Urinary bladder (tissue), 4 donors: ENCODE results near the gene C17orf113. TPM values are rescaled to one million over a fixed set of nuclear protein-coding genes. Genes with fewer than 3 reads are reported as not detected.
"Not testable (repeated sequence)": the region's sequence is repeated elsewhere in the genome, so short reads cannot be mapped to it uniquely, and the experiment has no call there.

Source experiments
- DNase-seq: peaks from one replicate; pipeline ENCODE4 v3.0.0-alpha.2; 2015; ENCODE audit errors: extremely low spot score
- H3K27ac ChIP-seq: one replicate; pipeline ENCODE4 v1.5.1; 2013; ENCODE audit warnings: low read depth, mild to moderate bottlenecking, moderate library complexity
- H3K36me3 ChIP-seq: one replicate; pipeline ENCODE4 v1.6.1; 2013; ENCODE audit warnings: mild to moderate bottlenecking, moderate library complexity; ENCODE audit not compliant: insufficient read depth
- H3K4me1 ChIP-seq: one replicate; pipeline ENCODE4 v1.6.1; 2013; ENCODE audit warnings: mild to moderate bottlenecking, moderate library complexity; ENCODE audit not compliant: insufficient read depth
- H3K4me3 ChIP-seq: one replicate; pipeline ENCODE4 v1.5.1; 2013; ENCODE audit warnings: low read depth, low read length
- WGBS: extraction: QIAGEN DNeasy Blood & Tissue Kit; methylation state at CpG from one replicate; pipeline ENCODE4 v1.1.7; 2013; 5-methylcytosine and 5-hydroxymethylcytosine counted together
- polyA plus RNA-seq: library from polyadenylated mRNA; stranded (reverse); fragments of 200-250 nt; gene quantifications from one replicate; pipeline ENCODE4 v1.2.3, GENCODE V29; 2013
- total RNA-seq: library from RNA; depleted of rRNA; stranded (reverse); fragments of >200 nt; gene quantifications from one replicate; pipeline ENCODE4 v1.2.3, GENCODE V29; 2014
- donor health status: healthy with polysubstance abuse.
- donor health status: healthy.

C17orf113 gene
- total and polyA plus RNA-seq, 2 donors = 0.95 to 1.5 TPM

DNA sequence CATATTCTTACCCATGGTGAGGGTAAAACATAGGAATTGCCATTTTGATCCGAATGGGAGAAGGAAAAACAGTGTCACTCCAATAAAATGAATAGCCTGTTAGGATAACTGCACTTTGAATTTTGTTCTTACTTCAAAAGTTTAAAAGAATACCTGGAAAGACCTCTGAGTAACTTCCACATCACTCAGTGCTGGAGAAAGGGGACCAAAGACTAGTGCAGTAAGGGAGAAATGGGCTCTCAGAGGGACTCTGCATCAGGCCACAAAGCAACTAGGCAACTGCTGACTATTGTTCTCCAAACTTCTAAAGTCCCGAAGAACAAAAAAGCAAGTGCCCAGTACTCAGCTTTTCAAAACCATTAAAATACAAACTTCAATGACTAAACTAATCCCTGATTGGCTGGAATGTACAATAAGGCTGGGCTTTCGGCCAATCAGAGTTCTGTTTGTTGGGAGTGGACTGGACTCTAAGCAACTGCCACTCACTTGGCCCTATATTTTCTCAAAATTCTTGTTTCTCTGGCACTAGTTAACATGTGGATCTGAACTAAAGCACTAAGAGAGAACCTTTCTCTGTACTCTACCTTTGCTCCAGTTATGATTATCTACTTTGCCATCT, 39.4 kb downstream of the C17orf113 start:
- no peak overlapping the region for H3K27ac ChIP-seq
- 94% methylated on average over 3 of the region's 3 CpGs for WGBS
- no peak for DNase-seq
- H3K4me3 ChIP-seq = no peak overlapping the region
- H3K4me1 ChIP-seq = no peaks in the 10 kb centered on the region
- no peaks in the 10 kb centered on the region for H3K36me3 ChIP-seq

DNA sequence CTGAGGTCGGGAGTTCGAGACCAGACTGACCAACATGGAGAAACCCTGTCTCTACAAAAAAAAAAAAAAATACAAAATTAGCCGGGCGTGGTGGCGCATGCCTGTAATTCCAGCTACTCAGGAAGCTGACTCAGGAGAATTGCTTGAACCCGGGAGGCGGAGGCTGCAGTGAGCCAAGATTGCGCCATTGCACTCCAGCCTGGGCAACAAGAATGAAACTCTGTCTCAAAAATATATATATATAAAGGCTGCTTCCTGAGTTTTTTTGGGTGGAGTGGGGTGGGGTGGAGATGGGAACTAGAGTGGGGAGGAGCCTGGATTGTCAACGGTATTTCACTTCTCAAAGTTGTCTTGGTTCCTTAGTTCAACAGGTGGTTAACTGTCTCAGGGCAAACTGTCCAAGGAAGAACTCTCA, 40.1 kb downstream of the C17orf113 start:
- H3K36me3 ChIP-seq, DNase-seq, H3K27ac ChIP-seq, H3K4me3 ChIP-seq, H3K4me1 ChIP-seq: not testable (repeated sequence)
- 70% methylated on average over 9 of the region's 9 CpGs for WGBS

DNA sequence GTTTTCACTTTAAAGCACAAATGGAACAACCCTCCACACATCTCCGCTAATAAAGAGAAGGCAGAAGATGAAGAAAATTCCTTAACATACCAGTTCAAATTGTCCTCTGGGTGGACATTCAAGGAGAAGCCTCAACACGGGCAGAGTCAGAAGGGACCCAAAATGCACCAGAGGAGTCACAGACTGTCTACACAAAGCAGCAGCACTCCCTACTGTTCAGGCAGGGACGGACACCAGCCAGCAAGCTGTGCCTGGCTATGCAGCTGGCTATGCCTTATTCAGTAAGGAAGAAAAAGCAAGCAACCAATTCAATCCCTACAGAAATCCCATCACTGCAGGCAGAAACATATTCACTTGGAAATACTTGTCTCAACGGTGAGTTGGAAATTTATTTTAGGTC, 41.2 kb downstream of the C17orf113 start:
- Histone ChIP-seq H3K36me3 (no peaks in the 10 kb centered on the region), H3K27ac (no peak overlapping the region), H3K4me3 (no peak overlapping the region), H3K4me1 (no peaks in the 10 kb centered on the region)
- no peak for DNase-seq
- 83% methylated on average over 4 of the region's 4 CpGs for WGBS

DNA sequence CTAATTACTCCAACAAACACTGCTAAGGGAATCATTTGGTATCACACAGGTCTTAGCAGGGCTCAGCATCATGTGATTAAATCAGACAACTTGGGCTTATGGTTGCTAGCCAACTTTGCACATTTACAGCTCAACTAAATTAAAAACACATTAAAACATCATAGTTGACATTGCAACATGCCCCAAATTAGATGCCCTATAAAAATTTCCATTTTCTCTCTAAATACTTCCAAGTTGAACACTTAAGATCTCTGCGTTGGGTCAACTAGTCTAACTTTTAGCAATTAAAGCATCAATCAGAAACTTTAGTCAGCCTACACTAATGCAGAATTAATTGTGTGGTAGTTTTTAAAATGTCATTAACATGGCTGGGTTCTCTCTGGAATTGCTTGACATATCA, 45.2 kb downstream of the C17orf113 start:
- Histone ChIP-seq H3K4me1 (no peaks in the 10 kb centered on the region), H3K36me3 (no peaks in the 10 kb centered on the region), H3K27ac (no peak overlapping the region), H3K4me3 (no peak overlapping the region)
- DNase-seq = no peak
- 74% methylated on average over 1 of the region's 1 CpG for WGBS

DNA sequence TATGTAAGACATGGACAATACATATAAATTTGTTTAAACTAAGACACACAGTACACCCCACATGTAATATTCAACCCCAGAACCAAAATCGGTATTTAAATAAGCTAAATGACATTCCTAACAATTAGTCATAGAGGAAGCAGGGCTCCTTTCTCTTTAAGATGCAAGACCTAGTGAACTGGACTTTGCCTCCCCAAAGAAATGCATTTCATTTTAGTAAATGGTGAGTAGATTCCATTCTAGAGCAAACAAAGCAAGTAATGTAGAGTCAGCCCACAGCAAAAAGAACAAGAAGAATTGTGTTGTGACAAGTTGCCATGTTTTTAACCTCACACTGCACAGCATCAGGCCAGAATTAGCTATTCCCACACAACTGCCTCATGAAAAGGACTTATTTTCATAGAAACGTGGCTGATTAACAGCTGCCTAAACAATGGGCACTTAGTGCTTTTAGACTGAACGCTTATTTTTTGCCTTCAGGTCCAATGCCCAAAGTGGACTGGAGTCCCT, 47.6 kb downstream of the C17orf113 start:
- 82% methylated on average over 3 of the region's 3 CpGs for WGBS
- Histone ChIP-seq H3K36me3 (no peaks in the 10 kb centered on the region), H3K27ac (no peak overlapping the region), H3K4me1 (no peaks in the 10 kb centered on the region), H3K4me3 (no peak overlapping the region)
- DNase-seq = no peak

DNA sequence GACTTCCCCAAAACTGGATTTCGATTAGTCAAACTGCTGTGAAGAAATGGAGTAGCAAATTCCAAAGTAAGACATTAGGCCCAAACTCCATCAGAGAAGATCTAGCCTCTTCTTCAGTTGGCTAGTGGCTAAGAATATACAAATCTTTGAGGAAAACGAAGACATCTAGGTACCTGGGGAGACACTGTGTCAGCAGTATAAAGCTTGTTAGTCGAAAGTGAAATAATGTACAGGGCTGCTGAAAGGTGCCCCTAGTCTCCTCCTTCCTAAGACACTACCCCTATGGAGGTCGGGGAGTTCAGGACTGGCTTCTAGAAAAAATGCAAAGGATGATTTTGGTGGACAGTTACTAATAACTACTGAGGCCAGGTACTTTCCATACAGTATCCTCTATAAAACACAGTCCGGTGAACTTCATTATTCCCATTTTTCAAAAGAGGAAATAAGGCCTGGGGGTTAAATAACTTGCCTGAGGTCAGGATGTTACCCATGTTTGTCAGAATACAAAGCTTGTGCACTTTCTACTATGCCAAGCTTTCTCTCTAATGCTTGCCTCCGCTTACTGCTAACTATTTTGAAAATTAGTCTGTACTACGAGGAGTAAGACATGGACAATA, 48.1 kb downstream of the C17orf113 start:
- no peak overlapping the region for H3K4me3 ChIP-seq
- no peak for DNase-seq
- WGBS = 88% methylated on average over 7 of the region's 7 CpGs
- H3K4me1 ChIP-seq = no peaks in the 10 kb centered on the region
- H3K36me3 ChIP-seq = no peaks in the 10 kb centered on the region
- no peak overlapping the region for H3K27ac ChIP-seq

DNA sequence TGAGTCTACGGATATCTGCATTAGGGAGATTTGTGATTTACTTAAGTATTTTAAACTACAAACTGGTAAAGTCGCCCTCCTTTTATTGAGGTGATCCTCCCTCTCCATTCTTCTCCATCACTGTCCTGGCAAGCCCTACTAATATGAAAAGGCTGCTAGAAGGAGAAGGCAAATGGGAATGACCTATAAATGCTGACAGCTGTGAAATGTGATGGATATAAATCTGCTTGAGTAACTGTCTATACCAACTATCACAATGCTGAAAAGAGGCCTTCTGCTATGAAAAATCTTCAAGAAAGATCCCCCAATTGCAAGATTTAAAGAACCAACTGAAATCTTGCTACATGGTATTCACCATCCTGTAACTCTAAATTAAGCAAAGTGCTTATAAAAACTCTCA, 48.7 kb downstream of the C17orf113 start:
- DNase-seq = no peak
- WGBS = 87% methylated on average over 2 of the region's 2 CpGs
- H3K36me3 ChIP-seq = no peaks in the 10 kb centered on the region
- no peak overlapping the region for H3K4me3 ChIP-seq
- H3K4me1 ChIP-seq = no peaks in the 10 kb centered on the region
- no peak overlapping the region for H3K27ac ChIP-seq

DNA sequence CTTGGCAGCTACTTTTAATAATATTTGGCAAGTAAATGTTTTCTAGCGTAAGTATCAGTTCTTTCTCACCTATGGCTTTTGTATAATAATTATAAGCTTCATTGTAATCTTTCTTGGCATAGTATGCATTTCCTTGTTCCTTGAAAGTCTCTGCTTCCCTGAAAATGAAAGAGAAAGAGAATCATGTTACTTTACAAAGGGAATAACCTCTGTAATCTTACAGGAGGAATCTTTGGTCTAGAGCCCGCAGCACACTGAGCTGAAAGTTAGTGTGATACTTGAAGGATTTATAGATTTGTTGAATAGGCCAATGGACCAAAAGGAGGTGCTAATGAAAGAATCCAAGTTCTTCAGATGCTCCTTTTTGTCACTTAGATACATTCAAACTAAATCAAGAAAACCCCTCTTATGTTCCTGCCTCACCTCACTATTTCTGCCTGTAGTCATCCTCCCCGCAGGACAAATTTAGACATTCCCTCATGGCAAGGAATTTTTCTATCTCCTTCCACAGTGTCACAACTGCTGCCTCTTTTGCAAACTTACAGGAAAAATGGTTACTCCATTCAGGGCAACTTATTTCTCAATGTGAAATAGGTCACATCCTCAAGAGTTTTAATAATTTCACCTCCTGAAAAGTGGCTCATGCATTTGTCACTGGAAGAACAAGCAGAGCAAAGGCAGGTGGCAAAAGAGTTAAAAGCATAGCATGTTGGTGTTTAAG, 49.8 kb downstream of the C17orf113 start:
- Histone ChIP-seq H3K4me1 (no peaks in the 10 kb centered on the region), H3K4me3 (no peak overlapping the region), H3K36me3 (peaks cover 3% of the 10 kb centered on the region), H3K27ac (no peak overlapping the region)
- DNase-seq = no peak
- WGBS = 91% methylated on average over 3 of the region's 3 CpGs

DNA sequence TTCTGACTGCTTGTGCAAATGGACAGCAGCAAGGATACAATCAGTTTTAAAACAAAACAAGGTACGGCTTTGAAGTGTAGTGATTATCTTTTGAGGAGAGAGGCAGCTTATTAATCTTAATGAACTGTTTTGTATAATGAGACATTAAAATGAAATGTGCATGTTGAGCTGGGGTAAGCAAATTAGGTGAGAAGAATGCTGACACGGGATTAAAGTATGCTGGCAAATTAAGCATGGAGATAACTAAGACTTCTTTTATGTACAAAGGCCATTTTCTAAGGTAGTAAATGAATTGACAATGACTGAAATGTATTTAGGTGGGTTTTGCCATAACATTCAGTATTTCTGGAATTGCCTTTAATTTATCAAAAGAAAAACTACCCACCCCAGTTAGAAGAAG, 51.9 kb downstream of the C17orf113 start:
- DNase-seq = no peak
- H3K27ac ChIP-seq = no peak overlapping the region
- H3K36me3 ChIP-seq = peaks cover 9% of the 10 kb centered on the region
- H3K4me1 ChIP-seq = no peaks in the 10 kb centered on the region
- no peak overlapping the region for H3K4me3 ChIP-seq
- 42% methylated on average over 2 of the region's 2 CpGs for WGBS

DNA sequence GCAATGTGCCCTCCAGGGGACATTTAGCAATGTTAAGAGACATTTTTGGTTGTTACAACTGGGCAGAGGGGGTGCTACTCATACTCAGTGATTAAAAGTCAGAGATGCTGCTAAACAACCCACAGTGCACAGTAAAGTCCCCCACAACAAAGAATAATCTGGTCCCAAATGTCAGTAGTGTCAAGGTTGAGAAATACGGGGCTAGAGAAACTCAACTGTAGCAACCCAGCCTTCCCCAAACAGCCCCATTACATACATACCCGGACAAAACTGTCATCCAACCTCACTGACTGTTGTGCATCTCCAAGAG, 53.6 kb downstream of the C17orf113 start:
- 93% methylated on average over 2 of the region's 2 CpGs for WGBS
- Histone ChIP-seq H3K4me1 (no peaks in the 10 kb centered on the region), H3K27ac (no peak overlapping the region), H3K36me3 (peaks cover 9% of the 10 kb centered on the region), H3K4me3 (no peak overlapping the region)
- no peak for DNase-seq

DNA sequence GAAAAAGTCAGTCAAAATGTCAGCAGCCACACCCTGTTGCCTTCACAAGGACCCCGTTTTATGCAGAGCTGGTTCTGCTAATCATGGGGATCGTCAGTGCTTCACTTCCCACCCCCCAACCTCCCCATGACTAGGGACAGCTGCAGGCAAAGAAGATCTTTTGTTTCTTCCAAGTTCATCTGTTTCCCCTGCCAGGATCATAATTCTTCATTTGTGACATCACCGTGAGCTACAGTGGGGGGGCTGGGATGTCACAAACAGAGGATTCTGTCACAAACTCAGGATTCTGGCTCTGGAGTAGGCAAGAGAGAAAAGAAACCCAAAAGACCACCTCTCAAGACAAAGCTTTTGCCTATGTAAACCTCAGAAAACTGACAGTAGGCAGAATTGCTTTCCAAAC, 57.8 kb downstream of the C17orf113 start:
- WGBS = 45% methylated on average over 3 of the region's 3 CpGs
- H3K27ac ChIP-seq = no peak overlapping the region
- no peak overlapping the region for H3K4me3 ChIP-seq
- H3K4me1 ChIP-seq = no peaks in the 10 kb centered on the region
- DNase-seq = no peak
- peaks cover 11% of the 10 kb centered on the region for H3K36me3 ChIP-seq

DNA sequence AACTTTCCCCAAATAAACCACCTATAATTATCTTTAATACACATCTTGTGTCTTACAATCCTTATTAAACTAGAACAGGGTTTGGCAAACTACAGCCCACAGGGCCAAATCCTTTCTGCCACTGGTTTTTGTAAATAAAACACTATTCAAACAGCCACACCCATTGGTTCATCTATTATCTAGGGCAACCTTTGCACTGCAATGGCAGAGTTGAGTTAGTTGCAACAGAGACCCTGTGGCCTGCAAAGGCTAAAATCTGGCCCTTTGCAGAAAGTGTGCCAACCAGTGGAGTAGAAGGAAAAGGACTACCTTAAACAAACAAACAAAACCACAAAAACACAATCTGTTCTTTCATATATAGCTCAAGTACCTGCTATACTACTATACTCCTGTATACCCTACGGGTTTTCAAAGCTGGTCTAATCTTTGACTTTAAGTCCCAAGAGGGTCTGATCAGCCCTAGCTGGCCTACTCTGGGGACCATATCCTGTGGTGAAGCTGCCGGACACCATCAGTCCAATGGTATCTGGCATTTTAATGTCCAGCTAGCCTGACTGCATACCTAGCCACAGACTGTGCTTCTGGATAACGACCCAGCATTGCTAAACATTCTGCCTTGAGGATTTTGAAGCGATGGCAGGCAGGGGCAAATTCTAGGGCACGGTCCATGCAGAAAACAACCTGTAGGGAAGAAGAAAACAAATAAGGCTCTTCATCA, 60.5 kb downstream of the C17orf113 start:
- Histone ChIP-seq H3K4me3 (no peak overlapping the region), H3K4me1 (no peaks in the 10 kb centered on the region), H3K36me3 (peaks cover 5% of the 10 kb centered on the region), H3K27ac (no peak overlapping the region)
- 93% methylated on average over 5 of the region's 5 CpGs for WGBS
- no peak for DNase-seq

DNA sequence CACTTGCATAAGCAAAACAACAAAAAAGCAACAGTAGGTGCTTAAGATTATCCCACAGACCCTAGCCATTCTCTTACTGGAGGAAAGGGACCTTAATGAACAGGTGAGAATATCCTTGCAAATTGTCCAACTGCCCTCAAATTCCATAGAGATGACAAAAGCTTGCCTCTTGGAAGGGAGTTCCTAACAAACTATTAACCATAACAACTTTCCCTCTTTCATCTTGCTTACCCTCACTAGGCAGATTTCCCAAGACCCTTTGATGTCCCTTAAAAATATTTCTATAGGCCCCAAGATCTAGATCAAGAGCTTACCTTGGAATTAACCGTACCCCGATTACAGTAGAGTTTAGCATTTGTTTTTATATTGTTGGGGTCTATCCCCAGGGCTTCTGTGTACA, 62.0 kb downstream of the C17orf113 start:
- peaks cover 3% of the 10 kb centered on the region for H3K36me3 ChIP-seq
- H3K4me1 ChIP-seq = no peaks in the 10 kb centered on the region
- H3K4me3 ChIP-seq = no peak overlapping the region
- no peak overlapping the region for H3K27ac ChIP-seq
- DNase-seq = no peak
- 79% methylated on average over 2 of the region's 2 CpGs for WGBS
